Ramos (cell line): ENCODE measurements around the gene TSKU.
"Not testable (repeated sequence)": the region's sequence is repeated elsewhere in the genome, so short reads cannot be mapped to it uniquely, and the experiment has no call there.

Experiments
- in situ Hi-C: fragments of 300-500 bp; cut with MboI; formaldehyde crosslinking; loops from one replicate; pipeline ENCODE4 v1.14.3; 2022; ENCODE audit warnings: low sequenced_read_pairs; ENCODE audit not compliant: unreplicated experiment

The TSKU gene

GRCh38 chr11:76786441-76787014, 3.4 kb downstream of the TSKU start:
- in situ Hi-C loops: no loop called here

GRCh38 chr11:76787271-76787670, 4.1 kb downstream of the TSKU start:
- in situ Hi-C loops: no loop called here

- in situ Hi-C loops: no loop called here
Measured at GRCh38 chr11:76787911-76788596, 4.9 kb downstream of the TSKU start.

GRCh38 chr11:76788661-76789442, 5.7 kb downstream of the TSKU start:
- in situ Hi-C loops: no loop called here

DNA sequence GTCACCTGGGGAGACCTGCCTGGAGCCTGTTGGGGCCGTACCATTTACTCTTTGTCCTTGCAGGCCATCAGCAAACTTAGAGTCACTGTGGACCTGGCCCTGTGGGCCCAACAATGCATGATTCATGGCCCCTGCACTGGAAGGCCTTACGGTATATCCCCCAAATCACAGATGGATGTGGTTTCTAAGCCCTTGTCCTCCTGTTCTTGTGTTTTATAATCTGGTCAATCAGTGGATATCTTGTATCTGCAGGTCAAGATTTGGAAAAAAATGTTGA, 6.2 kb downstream of the TSKU start:
- in situ Hi-C loops: no loop called here

DNA sequence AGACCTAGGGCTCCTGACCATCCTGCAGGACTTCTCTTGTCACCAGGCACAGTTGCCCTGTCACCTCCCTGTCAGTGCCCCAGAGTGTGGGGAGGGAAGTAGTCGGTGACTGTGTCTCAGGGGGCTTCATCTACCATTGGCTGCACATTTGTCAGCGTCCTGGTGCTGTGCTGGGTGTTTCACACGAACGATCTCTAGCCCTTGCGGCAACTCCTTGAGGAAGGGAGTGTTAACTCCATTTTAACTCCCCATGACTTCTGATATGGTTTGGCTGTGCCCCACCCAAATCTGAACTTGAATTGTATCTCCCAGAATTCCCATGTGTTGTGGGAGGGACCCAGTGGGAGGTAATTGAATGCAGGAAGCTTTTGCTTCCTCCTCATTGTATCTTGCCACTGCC, 7.1 kb downstream of the TSKU start:
- in situ Hi-C loops: no loop called here

GRCh38 chr11:76791002-76791770, 8.0 kb downstream of the TSKU start:
- in situ Hi-C loops: not testable (repeated sequence)

DNA sequence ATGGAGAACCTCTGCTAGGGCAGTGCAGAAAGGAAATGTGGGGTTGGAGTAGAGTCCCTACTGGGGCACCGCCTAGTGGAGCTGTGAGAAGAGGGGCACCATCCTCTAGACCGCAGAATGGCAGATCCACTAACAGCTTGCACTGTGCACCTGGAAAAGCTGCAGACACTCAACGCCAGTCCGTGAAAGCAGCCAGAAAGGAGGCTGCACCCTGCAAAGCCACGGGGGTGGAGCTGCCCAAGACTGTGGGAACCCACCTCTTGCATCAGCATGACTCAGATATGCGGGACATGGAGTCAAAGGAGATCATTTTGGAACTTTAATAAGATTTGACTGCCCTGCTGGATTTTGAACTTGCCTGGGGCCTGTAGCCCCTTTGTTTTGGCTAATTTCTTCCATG, 8.7 kb downstream of the TSKU start:
- in situ Hi-C loops: no loop called here

DNA sequence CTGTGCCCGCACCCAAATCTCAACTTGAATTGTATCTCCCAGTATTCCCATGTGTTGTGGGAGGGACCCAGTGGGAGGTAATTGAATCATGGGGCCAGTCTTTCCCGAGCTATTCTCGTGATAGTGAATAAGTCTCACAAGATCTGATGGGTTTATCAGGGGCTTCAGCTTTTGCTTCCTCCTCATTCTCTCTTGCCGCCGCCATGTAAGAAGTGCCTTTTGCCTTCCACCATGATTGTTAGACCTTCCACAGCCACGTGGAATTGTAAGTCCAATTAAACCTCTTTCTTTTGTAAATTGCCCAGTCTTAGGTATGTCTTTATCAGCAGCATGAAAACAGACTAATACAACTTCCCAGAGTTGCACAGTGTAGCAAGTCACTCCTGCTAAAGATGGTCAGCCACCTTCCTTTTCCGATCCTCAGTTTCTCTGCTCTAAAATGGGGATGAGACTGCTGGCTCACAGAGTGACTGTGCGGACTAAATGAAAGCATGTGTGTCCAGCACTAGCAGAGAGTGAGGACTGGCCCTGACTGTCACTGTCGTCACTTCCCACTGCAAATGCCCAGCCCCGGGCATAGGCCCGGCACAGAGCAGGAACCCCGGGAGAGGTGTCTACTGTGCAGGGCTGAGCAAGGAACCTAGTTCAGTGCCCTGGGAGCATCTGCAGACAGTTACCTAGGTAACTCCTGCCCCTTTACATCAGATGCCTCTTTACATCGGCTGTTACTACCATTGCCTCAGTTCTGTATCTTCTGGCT, 9.5 kb downstream of the TSKU start:
- in situ Hi-C loops: no loop called here

DNA sequence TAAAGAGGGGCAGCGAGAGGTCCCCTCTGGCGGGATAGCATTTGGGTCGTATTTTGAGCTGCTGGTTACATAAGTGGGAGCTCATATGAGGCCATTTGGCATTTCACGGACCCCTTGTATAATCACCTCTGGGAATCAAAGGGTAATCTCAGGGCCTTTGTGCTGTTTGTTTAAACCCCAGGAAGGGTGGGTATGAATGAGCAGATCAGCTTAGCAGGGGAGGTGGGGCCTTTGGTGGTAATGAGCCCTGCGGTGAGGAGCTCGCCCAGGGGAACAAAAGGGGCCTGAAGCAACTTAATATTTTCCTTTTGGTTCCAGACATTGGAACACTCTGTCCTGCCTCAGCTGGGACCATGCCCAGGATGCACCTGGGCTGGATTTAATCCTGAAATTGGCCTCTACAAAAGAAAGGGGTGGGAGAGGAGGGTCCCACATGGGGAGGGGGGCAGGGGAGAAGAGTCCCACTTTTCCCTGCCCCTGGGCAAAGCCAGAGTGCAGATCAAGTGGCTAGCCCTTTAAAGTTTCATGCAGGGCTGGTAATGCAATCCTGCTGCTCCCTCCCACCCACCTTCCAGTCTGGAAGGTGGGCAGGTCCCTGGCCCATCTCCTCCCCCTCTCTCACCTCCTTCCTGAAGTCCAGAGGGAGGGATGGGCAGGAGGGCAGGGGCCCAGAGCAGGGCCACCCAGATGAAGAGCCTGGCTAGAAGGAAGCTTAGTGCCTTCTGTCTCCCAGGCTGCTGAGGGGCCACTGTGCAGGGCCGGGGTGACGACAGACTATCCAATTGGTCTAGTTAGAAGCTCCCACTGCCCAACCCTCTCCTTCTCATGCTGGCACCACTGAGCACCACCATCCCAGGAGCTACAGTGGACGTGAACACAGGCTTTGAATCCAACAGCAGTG, 10.5 kb downstream of the TSKU start:
- in situ Hi-C loops: no loop called here

DNA sequence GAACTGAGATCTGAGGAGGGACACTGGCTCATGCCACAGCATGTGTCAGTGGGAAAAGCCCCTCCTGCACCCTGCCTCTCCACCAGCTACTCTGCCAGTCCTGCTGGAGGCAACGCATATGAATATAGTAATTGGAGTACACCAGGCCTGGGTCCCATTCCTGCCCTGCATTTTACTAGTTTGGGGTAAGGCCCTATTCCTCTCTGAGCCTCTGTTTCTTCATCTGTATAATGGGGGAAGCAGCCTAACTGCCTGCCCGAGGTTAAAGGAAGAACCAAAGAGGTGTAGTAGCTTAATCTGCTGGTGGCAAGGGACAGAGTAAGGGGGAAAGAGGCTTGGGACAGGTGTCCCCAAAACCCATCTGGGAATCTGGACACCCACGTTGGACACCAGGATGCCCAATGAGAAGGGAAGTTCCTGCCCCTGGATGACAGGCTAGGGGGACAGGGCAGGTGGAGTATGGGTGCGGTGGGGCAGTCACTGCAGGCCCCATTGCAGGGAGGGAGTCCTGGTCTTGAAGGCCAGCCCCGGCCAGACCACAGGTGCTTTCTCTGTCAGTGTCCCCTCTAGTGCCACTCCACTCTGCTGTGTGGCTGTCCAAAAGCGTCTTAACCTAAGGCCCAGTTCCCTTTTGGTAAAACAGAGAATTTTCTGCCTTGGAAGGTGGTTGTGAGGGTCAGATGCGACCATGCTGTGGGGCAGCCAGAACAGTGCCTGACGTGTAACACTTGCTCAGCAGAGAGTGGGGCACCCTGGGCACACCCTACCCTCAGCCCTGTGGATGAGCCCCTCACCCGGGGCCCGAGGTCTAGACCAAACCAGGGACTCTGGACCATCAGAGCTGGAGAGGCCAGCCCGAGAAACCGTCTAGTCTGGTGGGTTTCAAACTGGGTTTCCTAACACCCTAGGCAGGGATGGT, 11.5 kb downstream of the TSKU start:
- in situ Hi-C loops: loop anchor here (5.0 kb wide), 1 partner anchor 57 kb away; no protein-coding TSS in a partner anchor

- in situ Hi-C loops: loop anchor here (5.0 kb wide), 1 partner anchor 58 kb away; no protein-coding TSS in a partner anchor
Measured at GRCh38 chr11:76795290-76795935, 12.3 kb downstream of the TSKU start.

GRCh38 chr11:76795936-76796441, 12.8 kb downstream of the TSKU start:
- in situ Hi-C loops: loop anchor here (5.0 kb wide), 1 partner anchor 59 kb away; no protein-coding TSS in a partner anchor

- in situ Hi-C loops: loop anchor here (5.0 kb wide), 1 partner anchor 59 kb away; no protein-coding TSS in a partner anchor
Measured at GRCh38 chr11:76796511-76797198, 13.5 kb downstream of the TSKU start.

- in situ Hi-C loops: loop anchor here (5.0 kb wide), 1 partner anchor 60 kb away; no protein-coding TSS in a partner anchor
Measured at GRCh38 chr11:76797341-76798201, 14.4 kb downstream of the TSKU start.

DNA sequence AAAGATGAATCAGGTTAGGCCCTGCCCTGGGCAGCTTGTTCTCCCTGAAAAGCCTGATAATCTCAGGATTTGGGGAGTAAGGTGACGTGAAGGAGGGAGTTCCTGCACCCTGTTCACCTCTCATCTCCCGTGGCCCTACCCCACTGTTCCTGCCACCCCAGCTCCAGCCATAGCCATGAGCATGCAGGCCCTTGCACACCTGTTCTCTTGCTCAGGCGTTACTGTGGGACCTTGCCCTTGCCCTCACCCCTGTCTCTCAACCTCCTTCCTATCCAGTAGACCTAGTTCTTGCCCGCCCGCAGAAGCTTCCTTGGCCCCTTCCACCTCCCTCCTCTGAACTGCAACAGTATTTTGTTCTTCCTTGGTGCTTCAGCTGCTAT, 15.0 kb downstream of the TSKU start:
- in situ Hi-C loops: loop anchor here (5.0 kb wide), 1 partner anchor 61 kb away; no protein-coding TSS in a partner anchor
